HepG2 (cell line): ENCODE measurements around the gene GALNT18. TPM values are rescaled to one million over a fixed set of nuclear protein-coding genes. Genes with fewer than 3 reads are reported as not detected.

Experiments
- ATAC-seq: fragments of 200-7000 bp; cut with Tn5 transposase; 3 replicates; pipeline ENCODE4 v1.9.1; 2020; ENCODE audit warnings: mild to moderate bottlenecking, moderate library complexity
- BruUV-seq: library from RNA; stranded (reverse); fragments of 400-500 nt; replicated peaks from 2 replicates; lab custom pipeline; 2021; lab: Mats Ljungman, UMichigan
- CTCF ChIA-PET: fragments of 300-600 bp; formaldehyde crosslinking; extraction: SDS; loops from one replicate; lab custom pipeline; 2021; ENCODE audit warnings: low total read pairs, inconsistent platforms, low intra/inter-chr PET ratio; lab: Yijun Ruan, JAX
- POLR2A ChIA-PET: fragments of 350-600 bp; sonication (Branson Sonifier 250); formaldehyde crosslinking; loops from one replicate; lab custom pipeline; 2020; ENCODE audit warnings: antibody characterized with exemption, inconsistent platforms; lab: Yijun Ruan, JAX
- DNase-seq: peaks from one replicate; pipeline ENCODE4 v3.0.0-alpha.2; 2015; ENCODE audit warnings: low spot score
- FAIRE-seq: peaks from 3 replicates; lab custom pipeline; 2011; peaks lifted over from hg19 to GRCh38; lab: Jason Lieb, UNC
- H2AFZ ChIP-seq: one replicate; pipeline ENCODE4 v1.6.1; 2011; ENCODE audit warnings: low read length, inconsistent platforms
- H3K27ac ChIP-seq: fragments of 300-600 bp; 3 replicates; pipeline ENCODE4 v1.8.0; 2011; ENCODE audit warnings: mixed run types, mild to moderate bottlenecking, mixed read lengths, low read length, inconsistent platforms; ENCODE audit not compliant: insufficient read depth; ENCODE audit errors: extremely low read length
- H3K27me3 ChIP-seq, 2 experiments: fragments of 200-600 bp in 1 of 2; 2 replicates in 1 of 2; 3 replicates in 1 of 2; pipeline versions ENCODE4 v1.6.0 to v1.8.0; 2011; ENCODE audit warnings: low read length in 2 of 2, mild to moderate bottlenecking in 2 of 2, moderate library complexity in 2 of 2, inconsistent platforms in 1 of 2; ENCODE audit not compliant: insufficient read depth in 2 of 2, control insufficient read depth in 1 of 2
- H3K36me3 ChIP-seq, 2 experiments: fragments of 200-600 bp in 1 of 2; replicated peaks in 1 of 2; 2 replicates in 1 of 2; 3 replicates in 1 of 2; pipeline versions ENCODE4 v1.5.1 to v1.8.0; 2011; ENCODE audit warnings: low read length in 2 of 2, inconsistent platforms in 1 of 2; ENCODE audit not compliant: insufficient read depth in 2 of 2, control insufficient read depth in 1 of 2
- H3K4me1 ChIP-seq: 2 replicates; pipeline ENCODE4 v1.5.1; 2012; ENCODE audit warnings: low read length, inconsistent platforms; ENCODE audit not compliant: insufficient read depth
- H3K4me2 ChIP-seq: 2 replicates; pipeline ENCODE4 v1.6.0; 2011; ENCODE audit warnings: low read depth, low read length, inconsistent platforms
- H3K4me3 ChIP-seq, 3 experiments: fragments of 200-600 bp in 1 of 3; sonication (generic), shearing (Covaris generic) in 1 of 3; replicated peaks in 1 of 3; 2 replicates each; pipeline ENCODE4 v1.5.1; 2011 to 2016; ENCODE audit warnings: low read length in 3 of 3, inconsistent platforms in 2 of 3, low read depth in 2 of 3, mild to moderate bottlenecking in 2 of 3, control low read depth in 1 of 3, mixed read lengths in 1 of 3; ENCODE audit not compliant: insufficient read depth in 1 of 3
- H3K79me2 ChIP-seq: one replicate; pipeline ENCODE4 v1.6.1; 2011; ENCODE audit warnings: low read length, inconsistent platforms; ENCODE audit not compliant: insufficient read depth
- H3K9ac ChIP-seq: 2 replicates; pipeline ENCODE4 v1.6.0; 2011; ENCODE audit warnings: mild to moderate bottlenecking, low read depth, low read length, inconsistent platforms; ENCODE audit not compliant: insufficient read depth
- H3K9me3 ChIP-seq: 2 replicates; pipeline ENCODE4 v1.5.1; 2012; ENCODE audit warnings: mild to moderate bottlenecking, low read length
- H4K20me1 ChIP-seq: 2 replicates; pipeline ENCODE4 v1.6.0; 2011; ENCODE audit warnings: inconsistent platforms, mild to moderate bottlenecking, low read length, moderate library complexity; ENCODE audit not compliant: insufficient read depth
- CREBL2 ChIP-seq: sonication (generic); formaldehyde crosslinking; IDR thresholded peaks from 2 replicates; pipeline ENCODE4 v1.8.1; 2023; ENCODE audit warnings: missing genetic modification reagents, mild to moderate bottlenecking, borderline replicate concordance
- HES4 ChIP-seq: sonication (generic); formaldehyde crosslinking; IDR thresholded peaks from 2 replicates; pipeline ENCODE4 v1.9.0; 2021; ENCODE audit warnings: mild to moderate bottlenecking, missing genetic modification reagents, borderline replicate concordance
- MIXL1 ChIP-seq: IDR thresholded peaks from 2 replicates; pipeline ENCODE4 v1.6.1; 2016
- POLR2A ChIP-seq, 2 experiments: IDR thresholded peaks; 2 replicates each; pipeline ENCODE4 v1.6.1; 2011; ENCODE audit warnings: low read depth in 2 of 2, low read length in 2 of 2, mild to moderate bottlenecking in 1 of 2, moderate library complexity in 1 of 2; ENCODE audit not compliant: insufficient read depth in 1 of 2
- SKIL ChIP-seq: sonication (generic); formaldehyde crosslinking; IDR thresholded peaks from 2 replicates; pipeline ENCODE4 v1.8.0; 2022; ENCODE audit warnings: missing genetic modification reagents, mild to moderate bottlenecking, moderate library complexity, borderline replicate concordance
- ZFY ChIP-seq: sonication (generic); formaldehyde crosslinking; IDR thresholded peaks from 2 replicates; pipeline ENCODE4 v1.4.0; 2020; ENCODE audit warnings: missing genetic modification reagents
- ZMYM3 ChIP-seq: sonication (generic); formaldehyde crosslinking; IDR thresholded peaks from 2 replicates; pipeline ENCODE4 v1.5.1; 2020; ENCODE audit warnings: mild to moderate bottlenecking, missing genetic modification reagents
- ZNF569 ChIP-seq: sonication (generic); formaldehyde crosslinking; IDR thresholded peaks from 2 replicates; pipeline ENCODE4 v1.5.0; 2020; ENCODE audit warnings: mild to moderate bottlenecking, missing genetic modification reagents, moderate library complexity, borderline replicate concordance
- WGBS: methylation state at CpG from one replicate; pipeline ENCODE4 v1.1.6; 2017; ENCODE audit warnings: low lambda C conversion rate; 5-methylcytosine and 5-hydroxymethylcytosine counted together
- in situ Hi-C: cut with HindIII; loops from 2 replicates; pipeline ENCODE4 v1.10.0; 2017; ENCODE audit warnings: low pct_unique_long_range_greater_than_20kb; ENCODE audit not compliant: extremely low pct_ligation_motif_present
- intact Hi-C: fragments of 100-400 bp; cut with micrococcal nuclease; formaldehyde crosslinking; loops from one replicate; pipeline ENCODE4 v1.10.0; 2022; ENCODE audit not compliant: unreplicated experiment
- polyA plus RNA-seq, 8 experiments: library from polyadenylated mRNA; depleted of rRNA in 3 of 8; stranded (reverse) in 7 of 8; unstranded in 1 of 8; fragments of >200 nt; fragmentation: Illumina TruSeq in 4 of 8; extraction: Trizol in 4 of 8; gene quantifications; 2 replicates each; pipeline versions ENCODE4 v1.2.1 to v1.2.3, GENCODE V29; 2011 to 2016; ENCODE audit warnings: low read depth in 4 of 8, missing spikeins in 1 of 8, mixed read lengths in 1 of 8; ENCODE audit not compliant: insufficient read depth in 1 of 8
- total RNA-seq, 5 experiments: library from RNA; depleted of rRNA; stranded (reverse); fragments of >200 nt; fragmentation: Illumina TruSeq; extraction: Trizol; gene quantifications; 2 replicates each; pipeline ENCODE4 v1.2.3, GENCODE V29; 2016; ENCODE audit warnings: low read depth in 1 of 5
- TF ChIP-seq, protein P1 (sequence below): sonication (generic); formaldehyde crosslinking; IDR thresholded peaks from 2 replicates; pipeline ENCODE4 v1.8.0; 2022; ENCODE audit warnings: mild to moderate bottlenecking, missing genetic modification reagents, borderline replicate concordance
- TF ChIP-seq, protein P2 (sequence below): IDR thresholded peaks from 2 replicates; pipeline ENCODE4 v1.6.1; 2012; ENCODE audit warnings: inconsistent platforms

Gene GALNT18
- total and polyA plus RNA-seq, 2 of the 13 experiments (the other 11 are each of a cell fraction or from before 2014, with no cell fraction given): 0.11 TPM; not detected in 1

- TF ChIP-seq ZFY: no peak
- TF ChIP-seq, all 625 proteins: peak for 0
- Histone ChIP-seq H2AFZ (no peak overlapping the region), H4K20me1 (no peaks in the 10 kb centered on the region), H3K36me3 (no peaks in the 10 kb centered on the region), H3K4me3 (no peak overlapping the region), H3K9me3 (no peaks in the 10 kb centered on the region), H3K27me3 (no peaks in the 10 kb centered on the region; a peak in 1 of 5 replicates), H3K9ac (no peak overlapping the region), H3K4me1 (no peaks in the 10 kb centered on the region), H3K79me2 (no peaks in the 10 kb centered on the region), H3K27ac (no peak overlapping the region), H3K4me2 (no peak overlapping the region)
- ChIA-PET CTCF (no interaction called here), POLR2A (no interaction called here)
- intact Hi-C loops: no loop called here
- in situ Hi-C loops: no loop called here
- no peak for DNase-seq
- no TSS peak for BruUV-seq
- WGBS: 13% methylated on average over 4 of the region's 4 CpGs
- ATAC-seq: no peak
- no peak for FAIRE-seq
Measured at GRCh38 chr11:11329062-11329806, 292.6 kb downstream of the GALNT18 start.

DNA sequence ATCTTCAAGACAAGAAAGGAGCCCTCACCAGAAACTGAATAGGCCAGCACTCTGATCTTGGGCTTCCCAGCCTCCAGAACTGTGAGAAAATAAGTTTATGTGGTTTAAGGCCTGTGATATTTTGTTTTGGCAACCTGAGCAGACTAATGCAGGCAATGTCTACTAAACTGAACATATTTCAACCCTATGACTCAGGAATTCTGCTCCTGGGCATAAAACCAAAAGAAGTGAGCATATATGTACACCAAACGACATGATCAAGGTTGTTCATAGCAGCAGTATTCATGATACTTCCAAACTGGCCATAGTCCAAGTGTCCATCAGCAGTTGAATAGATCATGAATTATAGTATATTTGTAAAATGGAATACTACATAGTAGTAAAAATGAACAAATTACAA is 297.7 kb downstream of the GALNT18 start:
- intact Hi-C loops (no loop called here), in situ Hi-C loops (no loop called here)
- ChIA-PET POLR2A (no interaction called here), CTCF (no interaction called here)
- Histone ChIP-seq H3K4me2 (no peak overlapping the region), H3K9ac (no peak overlapping the region), H3K9me3 (no peaks in the 10 kb centered on the region), H2AFZ (no peak overlapping the region), H4K20me1 (no peaks in the 10 kb centered on the region), H3K4me1 (no peaks in the 10 kb centered on the region), H3K27ac (no peak overlapping the region), H3K4me3 (no peak overlapping the region), H3K27me3 (no peaks in the 10 kb centered on the region; a peak in 1 of 5 replicates), H3K36me3 (no peaks in the 10 kb centered on the region), H3K79me2 (no peaks in the 10 kb centered on the region)
- FAIRE-seq (no peak), ATAC-seq (no peak), DNase-seq (no peak)
- no peak for TF ChIP-seq ZNF569 (CRISPR knock-in tag)
- no peak for TF ChIP-seq CREBL2 (CRISPR knock-in tag)
- TF ChIP-seq HES4 (CRISPR knock-in tag): no peak
- TF ChIP-seq, protein P1, sequence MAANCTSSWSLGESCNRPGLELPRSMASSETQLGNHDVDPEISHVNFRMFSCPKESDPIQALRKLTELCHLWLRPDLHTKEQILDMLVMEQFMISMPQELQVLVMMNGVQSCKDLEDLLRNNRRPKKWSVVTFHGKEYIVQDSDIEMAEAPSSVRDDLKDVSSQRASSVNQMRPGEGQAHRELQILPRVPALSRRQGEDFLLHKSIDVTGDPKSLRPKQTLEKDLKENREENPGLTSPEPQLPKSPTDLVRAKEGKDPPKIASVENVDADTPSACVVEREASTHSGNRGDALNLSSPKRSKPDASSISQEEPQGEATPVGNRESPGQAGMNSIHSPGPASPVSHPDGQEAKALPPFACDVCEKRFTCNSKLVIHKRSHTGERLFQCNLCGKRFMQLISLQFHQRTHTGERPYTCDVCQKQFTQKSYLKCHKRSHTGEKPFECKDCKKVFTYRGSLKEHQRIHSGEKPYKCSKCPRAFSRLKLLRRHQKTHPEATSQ: no peak
- TF ChIP-seq ZMYM3 (CRISPR knock-in tag): no peak
- TF ChIP-seq SKIL: no peak
- TF ChIP-seq, protein P2, sequence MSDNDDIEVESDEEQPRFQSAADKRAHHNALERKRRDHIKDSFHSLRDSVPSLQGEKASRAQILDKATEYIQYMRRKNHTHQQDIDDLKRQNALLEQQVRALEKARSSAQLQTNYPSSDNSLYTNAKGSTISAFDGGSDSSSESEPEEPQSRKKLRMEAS: no peak
- no peak for TF ChIP-seq MIXL1 (CRISPR knock-in tag)
- no peak for TF ChIP-seq POLR2A (IDR thresholded peaks at IDR 0.05; ENCODE audit: insufficient read depth in 1 of 2, low read depth in 2 of 2, low read length in 2 of 2)
- BruUV-seq: no TSS peak
- 0% methylated on average over 1 of the region's 1 CpG for WGBS
